Measurements from ENCODE around the gene NAA38. TPM values are rescaled to one million over a fixed set of nuclear protein-coding genes. Genes with fewer than 3 reads are reported as not detected.

The NAA38 gene
- total RNA-seq, 4 donors from 2014 or later = 57.4 to 133 (median 96.6) TPM

DNA sequence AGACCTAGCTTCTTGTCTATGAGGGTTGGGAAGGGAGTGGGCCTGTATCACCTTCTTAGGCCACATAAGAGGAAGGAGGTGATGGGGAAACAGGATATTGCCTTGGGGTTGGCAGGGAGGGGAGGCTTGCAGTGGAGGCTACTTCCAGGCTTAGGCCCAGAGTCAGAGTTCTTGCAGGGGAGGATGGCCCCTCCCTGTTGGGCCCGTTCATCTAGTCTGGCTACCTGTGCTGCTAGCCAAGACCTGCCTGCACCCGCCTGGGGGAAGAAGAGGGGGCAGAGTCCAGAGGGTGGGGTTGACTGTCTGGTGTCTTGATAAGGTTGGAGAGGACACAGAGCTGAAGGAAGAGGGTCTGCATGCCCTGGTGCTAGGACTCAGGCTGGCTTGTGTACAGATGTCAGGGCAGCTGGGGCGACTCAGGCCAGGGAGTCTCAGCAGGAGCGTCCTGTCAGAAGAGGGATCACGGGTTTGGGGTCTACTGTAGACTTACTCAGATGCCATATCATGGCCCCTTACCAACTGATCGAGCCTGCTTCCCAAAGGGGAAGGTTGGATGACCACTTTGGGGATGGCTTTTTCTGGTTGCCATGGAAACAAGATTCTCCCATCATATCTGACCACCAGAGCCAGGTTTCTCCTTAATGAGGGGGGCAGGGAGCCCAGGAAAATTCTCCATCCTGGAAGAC lies 18.0 kb downstream of the NAA38 start:
- Histone ChIP-seq H3K9me3 (no peaks in the 10 kb centered on the region), H3K36me3 (no peaks in the 10 kb centered on the region), H3K27ac (peak overlapping the region; percentile 97 to 100 (median 100)), H3K4me3 (peak overlapping the region in 1 of 4 donors; percentile 23), H3K27me3 (no peaks in the 10 kb centered on the region), H3K4me1 (peaks cover 46 to 51% of the 10 kb centered on the region in 2 donors)
- no peak for TF ChIP-seq POLR2A (IDR thresholded peaks at IDR 0.05)
- TF ChIP-seq, protein P1, sequence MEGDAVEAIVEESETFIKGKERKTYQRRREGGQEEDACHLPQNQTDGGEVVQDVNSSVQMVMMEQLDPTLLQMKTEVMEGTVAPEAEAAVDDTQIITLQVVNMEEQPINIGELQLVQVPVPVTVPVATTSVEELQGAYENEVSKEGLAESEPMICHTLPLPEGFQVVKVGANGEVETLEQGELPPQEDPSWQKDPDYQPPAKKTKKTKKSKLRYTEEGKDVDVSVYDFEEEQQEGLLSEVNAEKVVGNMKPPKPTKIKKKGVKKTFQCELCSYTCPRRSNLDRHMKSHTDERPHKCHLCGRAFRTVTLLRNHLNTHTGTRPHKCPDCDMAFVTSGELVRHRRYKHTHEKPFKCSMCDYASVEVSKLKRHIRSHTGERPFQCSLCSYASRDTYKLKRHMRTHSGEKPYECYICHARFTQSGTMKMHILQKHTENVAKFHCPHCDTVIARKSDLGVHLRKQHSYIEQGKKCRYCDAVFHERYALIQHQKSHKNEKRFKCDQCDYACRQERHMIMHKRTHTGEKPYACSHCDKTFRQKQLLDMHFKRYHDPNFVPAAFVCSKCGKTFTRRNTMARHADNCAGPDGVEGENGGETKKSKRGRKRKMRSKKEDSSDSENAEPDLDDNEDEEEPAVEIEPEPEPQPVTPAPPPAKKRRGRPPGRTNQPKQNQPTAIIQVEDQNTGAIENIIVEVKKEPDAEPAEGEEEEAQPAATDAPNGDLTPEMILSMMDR (IDR thresholded peaks at IDR 0.05 in 4 of 5, conservative IDR thresholded peaks at IDR 0.05 in 1 of 5) = no peak
- ATAC-seq (no peak), DNase-seq (peak in 1 of 2 donors; percentile 16)
- in situ Hi-C loops (cut with MboI; ENCODE audit: low sequenced_read_pairs in 4 of 4) = no loop called here
- intact Hi-C loops (cut with DNase I; ENCODE audit: low total_unique reads) = loop anchor here (5.0 to 10.0 kb wide), 3 partner anchors 278 to 825 kb away; partner anchors contain the start of genes ACADVL, ALOXE3, DLG4 and RNASEK

DNA sequence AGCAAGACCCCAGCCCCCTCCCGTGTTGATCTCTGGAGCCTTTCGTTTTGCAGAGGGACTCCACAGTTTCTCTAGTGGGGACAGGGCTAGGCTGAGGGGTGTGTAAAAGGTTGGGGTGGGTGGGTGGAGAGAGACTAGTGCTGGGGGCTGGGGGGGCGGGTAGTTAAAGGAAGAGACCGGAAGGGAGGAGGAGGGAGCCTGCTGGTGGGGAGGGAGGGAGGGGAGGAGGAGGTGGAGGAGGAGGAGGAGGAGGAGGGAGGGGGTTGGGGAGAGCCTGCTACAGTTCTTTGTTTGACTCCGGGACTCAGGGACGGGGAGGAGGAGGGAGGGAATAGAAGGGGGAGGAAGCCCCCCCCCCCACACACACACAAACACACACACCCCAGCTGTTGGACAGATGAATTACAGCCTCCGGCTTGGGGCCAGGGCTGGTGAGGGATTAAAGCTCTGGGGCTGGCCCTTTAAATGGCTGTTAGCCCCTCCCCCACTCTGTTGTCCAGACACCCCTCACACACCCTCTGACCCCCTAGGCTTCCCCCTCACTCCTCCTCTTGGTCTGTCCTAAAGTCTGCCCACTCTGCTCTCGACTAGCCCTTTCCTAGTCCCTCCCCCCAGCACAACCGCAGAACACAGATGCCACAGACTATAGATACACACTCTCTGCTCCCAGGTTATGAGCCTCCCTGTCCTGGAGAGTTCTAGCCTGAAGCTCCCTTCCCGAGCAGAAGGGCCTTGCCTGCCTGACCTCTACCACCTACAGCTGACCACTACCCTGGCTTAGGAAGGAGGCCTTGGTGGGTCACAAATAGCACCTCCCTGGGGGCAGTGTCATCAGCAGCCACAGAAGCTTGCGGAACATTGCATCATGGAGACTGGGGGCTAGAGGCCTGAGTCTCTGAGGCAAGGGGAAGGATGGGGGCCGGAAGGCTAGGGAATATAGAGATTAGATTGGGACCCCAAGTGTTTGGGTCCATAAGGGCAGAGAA lies 19.0 kb downstream of the NAA38 start:
- intact Hi-C loops (cut with DNase I; ENCODE audit: low total_unique reads) (loop anchor here (5.0 to 10.0 kb wide), 3 partner anchors 279 to 824 kb away; partner anchors contain the start of genes ACADVL, ALOXE3, DLG4 and RNASEK), in situ Hi-C loops (cut with MboI; ENCODE audit: low sequenced_read_pairs in 4 of 4) (no loop called here)
- Histone ChIP-seq H3K27me3 (no peaks in the 10 kb centered on the region), H3K4me3 (peak overlapping the region in 3 of 4 donors; percentile 16 to 84 (median 23)), H3K36me3 (no peaks in the 10 kb centered on the region), H3K9me3 (no peaks in the 10 kb centered on the region), H3K4me1 (peaks cover 49 to 54% of the 10 kb centered on the region in 2 donors), H3K27ac (peak overlapping the region; percentile 97 to 100 (median 100))
- TF ChIP-seq, protein P1 (IDR thresholded peaks at IDR 0.05 in 4 of 5, conservative IDR thresholded peaks at IDR 0.05 in 1 of 5) = no peak
- TF ChIP-seq POLR2A (IDR thresholded peaks at IDR 0.05) = no peak
- ATAC-seq (no peak), DNase-seq (peak in 1 of 2 donors; percentile 64)

DNA sequence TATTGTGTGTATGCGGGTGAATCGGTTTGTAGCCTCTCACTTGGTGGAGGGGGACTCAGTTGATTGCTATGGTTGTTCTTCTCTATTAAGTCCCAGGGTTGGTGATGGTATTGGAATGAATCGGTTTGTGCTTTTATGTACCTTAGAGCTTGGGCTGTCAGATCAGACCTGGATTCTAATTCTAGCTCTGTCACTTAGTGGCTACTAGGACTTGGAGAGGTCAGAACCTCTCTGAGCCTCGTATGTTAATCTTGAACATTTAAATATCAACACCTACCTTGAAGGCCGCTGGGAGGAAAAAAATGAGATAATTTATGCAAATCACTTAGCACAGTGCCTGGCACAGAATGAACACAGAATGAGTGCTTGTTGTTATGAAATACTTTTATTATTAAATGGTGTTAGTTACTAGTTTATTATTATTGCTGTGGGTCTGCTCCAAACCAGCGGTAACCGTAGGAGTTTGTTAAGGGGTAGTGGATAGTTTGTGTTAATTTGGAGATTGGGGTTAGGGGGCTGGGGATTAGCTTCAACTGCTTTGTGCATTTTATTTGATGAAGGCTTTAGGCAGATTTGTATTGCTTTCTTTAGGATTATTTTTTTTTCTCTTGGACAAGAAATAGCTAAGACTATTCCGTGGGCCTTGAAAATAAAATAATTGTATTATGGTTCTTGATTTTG lies 19.8 kb downstream of the NAA38 start:
- TF ChIP-seq POLR2A (IDR thresholded peaks at IDR 0.05) = no peak
- TF ChIP-seq, protein P1 (IDR thresholded peaks at IDR 0.05 in 4 of 5, conservative IDR thresholded peaks at IDR 0.05 in 1 of 5) = no peak
- ATAC-seq = no peak
- in situ Hi-C loops (cut with MboI; ENCODE audit: low sequenced_read_pairs in 4 of 4) = no loop called here

More for the DNA sequence above, 19.8 kb downstream of the NAA38 start:
- no peak for DNase-seq
- H3K27me3 ChIP-seq = no peaks in the 10 kb centered on the region
- peaks cover 51 to 56% of the 10 kb centered on the region in 2 donors for H3K4me1 ChIP-seq
- H3K36me3 ChIP-seq = no peaks in the 10 kb centered on the region
- peak overlapping the region; percentile 63 to 90 (median 82) for H3K4me3 ChIP-seq
- no peaks in the 10 kb centered on the region for H3K9me3 ChIP-seq
- H3K27ac ChIP-seq = peak overlapping the region; percentile 97 to 100 (median 100)
- intact Hi-C loops (cut with DNase I; ENCODE audit: low total_unique reads) = loop anchor here (5.0 to 10.0 kb wide), 3 partner anchors 280 to 823 kb away; partner anchors contain the start of genes ACADVL, ALOXE3, DLG4 and RNASEK

All from gastrocnemius medialis (tissue), 4 donors.